KBM-7 (cell line): ENCODE measurements around the gene PARP4.
A peak's percentile ranks its signal among the peaks of the same experiment; 100 is the strongest.
"Not testable (repeated sequence)": the region's sequence is repeated elsewhere in the genome, so short reads cannot be mapped to it uniquely, and the experiment has no call there.

Experiments used
- DNase-seq: peaks from one replicate; pipeline ENCODE4 v3.0.0-alpha.2; 2015
- in situ Hi-C: fragments of 300-500 bp; cut with MboI; formaldehyde crosslinking; loops from 2 replicates; pipeline ENCODE4 v1.14.3; 2020; ENCODE audit warnings: low sequenced_read_pairs, low pct_unique_long_range_greater_than_20kb, mixed read lengths

The PARP4 gene

DNA sequence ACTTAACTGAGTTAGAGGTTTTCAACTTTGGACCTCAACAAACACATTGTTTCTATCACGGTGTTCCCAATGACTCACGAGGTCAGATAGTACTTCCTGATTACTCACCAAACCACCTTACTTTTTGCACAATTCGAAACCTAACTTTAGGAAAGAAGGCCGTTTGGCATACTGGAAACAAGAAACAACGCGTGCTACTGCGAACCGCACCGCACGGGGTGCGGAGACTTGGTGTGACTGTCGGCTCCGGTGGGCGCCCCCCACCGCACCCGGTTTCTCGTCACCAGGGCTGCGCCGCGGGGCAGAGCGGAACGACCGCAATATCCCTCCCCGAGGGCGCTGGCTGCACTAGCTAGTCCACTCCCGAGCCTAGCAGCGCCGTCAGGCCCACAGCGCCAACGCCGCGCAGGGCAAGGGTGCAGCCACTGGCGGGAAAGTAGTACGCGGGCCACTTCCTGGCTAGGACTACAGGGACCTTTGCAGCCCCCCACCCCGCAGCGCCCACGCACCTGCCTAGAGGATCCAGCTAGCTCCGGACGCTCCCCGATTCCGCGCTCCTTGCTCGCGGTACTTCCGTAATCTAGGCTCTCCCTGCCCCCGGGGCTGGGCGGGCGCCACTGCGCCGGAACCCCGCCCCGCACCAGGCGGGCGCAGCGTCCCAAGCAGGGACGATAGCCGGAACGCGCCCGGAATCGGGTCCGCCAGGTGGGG lies at the start of gene PARP4:
Gene PARP4, minus strand, starts transcription at position 582 of the 711 bp plus-strand sequence. CDS start 9,002 bp downstream, outside the sequence.
- in situ Hi-C loops: no loop called here
- peak; percentile 89 for DNase-seq

DNA sequence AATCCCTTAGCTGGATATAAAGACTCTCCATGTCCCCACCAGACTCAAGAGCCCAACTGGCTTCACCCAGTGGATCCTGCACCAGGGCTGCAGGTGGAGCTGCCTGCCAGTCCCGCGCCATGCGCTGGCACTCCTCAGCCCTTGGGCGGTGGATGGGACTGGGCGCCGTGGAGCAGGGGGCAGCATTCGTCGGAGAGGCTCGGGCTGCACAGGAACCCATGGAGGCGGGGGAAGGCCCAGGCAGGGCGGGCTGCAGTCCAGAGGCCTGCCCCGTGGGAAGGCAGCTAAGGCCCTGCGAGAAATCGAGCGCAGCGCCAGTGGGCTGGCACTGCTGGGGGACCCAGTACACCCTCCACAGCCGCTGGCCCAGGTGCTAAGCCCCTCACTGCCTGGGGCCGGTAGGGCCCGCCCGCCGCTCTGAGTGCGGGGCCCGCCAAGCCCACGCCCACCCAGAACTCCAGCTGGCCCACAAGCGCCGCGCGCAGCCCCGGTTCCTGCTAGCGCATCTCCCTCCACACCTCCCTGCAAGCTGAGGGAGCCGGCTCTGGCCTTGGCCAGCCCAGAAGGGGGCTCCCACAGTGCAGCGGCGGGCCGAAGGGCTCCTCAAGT lies 48.1 kb upstream of the PARP4 start:
- DNase-seq, in situ Hi-C loops: not testable (repeated sequence)

DNA sequence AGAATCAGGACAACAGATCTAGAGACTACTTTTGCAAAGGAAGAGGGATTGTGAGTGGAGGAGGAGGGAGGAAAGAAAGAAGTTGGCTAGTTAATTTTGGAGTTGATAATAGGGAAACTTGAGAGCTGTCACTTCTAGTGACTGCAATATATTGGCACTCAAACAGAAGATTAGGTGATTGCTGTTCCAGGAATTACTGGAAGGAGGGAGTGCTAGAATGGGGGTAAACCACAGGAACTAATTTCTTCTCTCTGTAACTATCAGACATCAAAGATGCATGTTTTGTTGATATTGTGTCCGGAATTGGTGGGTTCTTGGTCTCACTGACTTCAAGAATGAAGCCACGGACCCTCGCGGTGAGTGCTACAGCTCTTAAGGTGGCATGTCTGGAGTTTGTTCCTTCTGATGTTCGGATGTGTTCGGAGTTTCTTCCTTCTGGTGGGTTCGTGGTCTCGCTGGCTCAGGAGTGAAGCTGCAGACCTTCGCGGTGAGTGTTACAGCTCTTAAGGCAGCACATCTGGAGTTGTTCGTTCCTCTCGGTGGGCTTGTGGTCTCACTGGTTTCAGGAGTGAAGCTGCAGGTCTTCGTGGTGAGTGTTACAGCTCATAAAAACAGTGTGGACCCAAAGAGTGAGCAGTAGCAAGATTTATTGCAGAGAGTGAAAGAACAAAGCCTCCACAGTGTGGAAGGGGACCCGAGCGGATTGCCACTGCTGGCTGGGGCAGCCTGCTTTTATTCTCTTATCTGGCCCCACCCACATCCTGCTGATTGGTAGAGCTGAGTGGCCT lies 47.0 kb upstream of the PARP4 start:
- peak; percentile 41 for DNase-seq
- in situ Hi-C loops: not testable (repeated sequence)

DNA sequence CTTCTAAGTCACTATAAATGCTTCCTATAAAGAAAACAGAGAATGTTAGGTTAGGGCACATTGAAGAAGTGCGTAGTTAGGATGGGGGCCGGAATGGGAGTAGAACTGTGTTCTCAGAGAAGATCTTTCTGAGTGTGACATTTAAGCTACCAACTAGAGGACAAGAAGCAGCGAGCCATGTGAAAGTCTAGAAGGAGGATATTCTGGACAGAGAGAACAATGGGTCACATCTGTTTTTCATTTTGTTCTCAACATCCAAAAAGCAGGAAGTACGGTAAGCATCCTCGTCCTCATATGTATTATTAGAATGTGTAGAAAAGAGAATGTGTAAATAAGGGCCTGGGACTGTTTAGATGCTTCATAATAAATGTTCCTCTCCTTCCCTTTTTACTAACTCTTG lies 44.5 kb upstream of the PARP4 start:
- in situ Hi-C loops: no loop called here

DNA sequence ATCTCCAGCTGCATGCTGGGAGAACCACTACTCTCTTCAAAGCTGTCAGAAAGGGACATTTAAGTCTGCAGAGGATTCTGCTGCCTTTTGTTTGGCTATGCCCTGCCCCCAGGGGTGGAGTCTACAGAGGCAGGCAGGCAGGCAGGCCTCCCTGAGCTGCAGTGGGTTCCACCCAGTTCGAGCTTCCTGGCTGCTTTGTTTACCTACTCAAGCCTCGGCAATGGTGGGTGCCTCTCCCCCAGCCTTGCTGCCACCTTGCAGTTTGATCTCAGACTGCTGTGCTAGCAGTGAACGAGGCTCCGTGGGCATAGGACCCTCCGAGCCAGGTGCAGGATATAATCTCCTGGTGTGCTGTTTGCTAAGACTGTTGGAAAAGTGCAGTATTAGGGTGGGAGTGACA lies 41.3 kb upstream of the PARP4 start:
- in situ Hi-C loops, DNase-seq: not testable (repeated sequence)

More for the DNA sequence above, 44.5 kb upstream of the PARP4 start:
- no peak for DNase-seq

DNA sequence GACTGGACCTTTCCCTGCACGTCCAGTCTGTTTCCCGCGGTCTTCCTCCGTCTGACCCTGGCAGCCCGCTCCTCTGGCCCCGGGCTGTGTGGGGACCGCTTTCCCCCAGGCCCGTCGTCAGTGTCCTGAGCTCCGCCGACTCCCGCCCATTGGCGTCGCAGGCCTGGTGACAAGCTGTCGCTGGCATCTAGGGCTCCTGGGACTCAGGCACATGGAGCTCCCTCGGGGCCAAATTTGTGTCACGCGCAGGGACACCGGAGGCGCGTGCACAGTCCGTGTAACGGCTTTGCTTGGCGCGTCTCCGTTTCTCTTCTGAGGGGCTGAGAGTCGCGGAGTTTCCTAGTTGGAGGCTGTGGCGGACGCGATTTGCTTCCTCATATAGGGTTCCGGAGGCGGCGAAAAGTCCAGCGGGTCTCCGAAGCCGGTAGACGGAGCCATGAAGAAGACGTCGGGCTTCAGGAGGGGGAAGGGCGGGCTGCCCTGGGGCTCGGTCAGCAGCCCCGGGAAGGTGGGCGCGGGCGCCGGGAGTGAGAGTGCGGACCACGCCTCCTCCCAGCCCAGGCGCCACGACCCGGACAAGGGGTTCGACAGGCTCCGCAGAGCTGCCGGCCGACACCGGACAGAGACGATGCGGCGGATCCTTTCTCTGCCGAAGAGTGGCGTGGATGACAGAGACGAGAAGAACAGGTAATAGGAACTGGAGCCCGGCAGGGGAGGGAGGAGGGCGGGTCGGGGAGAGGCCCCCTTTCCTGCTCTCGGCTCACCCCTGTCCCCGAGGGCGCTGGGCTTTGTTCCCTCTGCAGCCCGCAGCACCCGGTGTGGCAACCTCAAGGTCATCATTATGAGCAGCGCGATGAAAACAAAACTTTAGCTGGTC lies 29.1 kb upstream of the PARP4 start:
- in situ Hi-C loops: not testable (repeated sequence)
- peak; percentile 16 for DNase-seq

DNA sequence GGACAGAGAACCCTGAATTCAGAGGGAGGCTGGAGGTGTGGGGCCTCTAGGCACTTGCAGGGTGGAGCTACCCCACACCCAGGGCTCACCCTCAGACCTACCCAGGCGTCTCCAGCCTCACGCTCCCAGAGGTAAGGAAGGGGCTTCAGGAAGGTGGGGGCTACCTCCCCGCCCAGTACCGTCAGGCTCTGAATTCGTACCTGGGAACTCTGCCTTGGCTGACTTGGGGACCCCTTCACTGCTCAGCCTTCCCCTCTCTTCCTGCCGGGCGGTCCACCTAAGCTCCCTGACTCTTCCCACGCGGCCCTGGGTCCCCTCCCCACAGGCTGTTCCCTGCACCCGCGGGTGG lies 28.5 kb upstream of the PARP4 start:
- in situ Hi-C loops: no loop called here
- DNase-seq: no peak

DNA sequence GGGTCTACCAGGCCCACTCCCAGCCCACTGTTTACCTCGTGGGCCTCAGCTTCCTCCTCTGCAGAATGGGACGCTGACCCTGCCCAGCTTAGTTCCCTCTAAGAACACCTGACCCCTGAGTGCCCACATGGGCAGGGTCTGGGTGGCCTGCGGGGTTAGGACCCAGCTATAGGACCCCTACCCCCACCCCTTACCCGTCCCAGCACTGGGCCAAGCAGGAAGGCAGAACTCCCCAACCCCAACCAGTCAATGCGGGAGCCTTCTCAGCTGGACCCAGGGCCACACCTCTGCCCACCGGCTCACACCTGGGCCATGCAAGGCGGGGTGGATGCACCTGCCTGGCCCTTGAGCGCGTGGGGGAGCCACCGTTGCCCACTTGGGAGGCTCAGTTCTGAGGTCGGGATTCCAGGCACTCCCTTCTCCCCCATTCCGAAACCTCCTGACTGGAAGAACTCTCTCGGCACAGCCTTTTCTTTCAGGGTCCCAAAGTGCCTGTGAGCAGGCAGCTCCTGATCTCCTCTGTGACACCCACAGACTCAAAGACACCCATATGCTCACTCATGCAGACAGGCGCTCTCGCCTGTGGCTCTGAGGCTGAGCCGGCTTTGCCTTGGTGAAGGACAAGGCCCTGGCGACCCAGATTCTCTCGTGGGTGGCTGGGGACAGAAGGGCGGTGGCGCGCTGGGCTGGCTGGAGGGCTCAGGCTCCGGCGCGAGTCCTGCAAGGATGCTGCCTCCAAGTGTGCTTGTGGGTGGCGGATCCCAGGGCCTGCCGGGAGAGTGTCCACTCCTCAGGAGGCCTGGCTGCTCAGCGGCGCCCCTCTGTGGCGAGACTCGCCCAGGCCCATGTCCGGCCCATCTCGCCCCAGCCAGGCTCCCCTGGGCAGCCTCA lies 27.9 kb upstream of the PARP4 start:
- DNase-seq: no peak
- in situ Hi-C loops: no loop called here

DNA sequence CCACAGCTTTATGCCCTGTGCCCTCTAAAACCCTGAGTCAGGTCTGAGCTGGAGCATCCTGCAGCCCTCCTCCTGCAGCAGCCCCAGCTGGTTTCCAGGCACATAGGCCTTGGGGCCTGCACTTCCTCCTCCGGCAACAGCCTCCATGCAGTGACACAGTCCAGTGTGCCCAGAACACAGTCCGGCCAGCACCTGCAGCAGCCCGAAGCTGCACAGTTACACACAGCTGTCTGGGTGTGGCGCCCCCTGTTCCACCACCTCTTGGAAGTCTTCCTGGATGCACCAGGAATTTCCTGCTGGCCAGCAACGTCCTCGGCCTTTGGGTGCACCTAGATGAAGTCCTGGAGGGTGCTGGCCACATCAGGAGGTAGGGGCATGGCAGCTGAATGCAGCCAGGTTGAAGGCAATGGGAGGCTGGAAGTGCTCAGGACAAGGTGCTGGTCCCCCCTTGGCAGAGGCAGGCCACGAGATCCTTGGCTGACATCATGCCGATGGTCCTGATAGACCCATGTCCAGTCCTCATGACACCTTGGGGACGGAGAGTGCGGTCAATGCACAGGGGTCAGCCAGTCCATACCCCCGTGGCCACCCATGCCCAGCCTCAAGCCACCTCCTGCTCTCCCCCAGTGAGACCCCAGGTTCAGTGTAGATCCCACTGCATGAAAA lies 27.1 kb upstream of the PARP4 start:
- in situ Hi-C loops: no loop called here
- no peak for DNase-seq

DNA sequence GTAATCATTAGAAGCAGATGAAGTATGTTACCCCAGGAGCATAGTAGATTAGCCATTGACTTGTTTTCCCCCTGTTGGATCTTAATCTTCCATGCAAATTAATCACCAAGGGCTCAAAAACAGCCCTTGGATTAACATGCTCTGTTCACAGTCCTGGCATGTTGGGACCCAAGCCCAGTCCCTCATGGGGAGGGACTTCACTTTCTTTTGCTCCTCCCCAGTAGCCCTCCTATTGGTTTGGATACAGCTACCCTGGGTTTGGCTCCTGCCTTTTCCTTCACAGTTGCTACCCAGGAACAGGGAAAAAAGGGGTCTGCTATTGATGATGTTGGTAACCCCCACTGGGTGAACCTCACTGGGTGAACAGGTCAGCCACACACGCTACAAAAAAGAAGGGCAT lies 16.9 kb upstream of the PARP4 start:
- in situ Hi-C loops: no loop called here
- no peak for DNase-seq

DNA sequence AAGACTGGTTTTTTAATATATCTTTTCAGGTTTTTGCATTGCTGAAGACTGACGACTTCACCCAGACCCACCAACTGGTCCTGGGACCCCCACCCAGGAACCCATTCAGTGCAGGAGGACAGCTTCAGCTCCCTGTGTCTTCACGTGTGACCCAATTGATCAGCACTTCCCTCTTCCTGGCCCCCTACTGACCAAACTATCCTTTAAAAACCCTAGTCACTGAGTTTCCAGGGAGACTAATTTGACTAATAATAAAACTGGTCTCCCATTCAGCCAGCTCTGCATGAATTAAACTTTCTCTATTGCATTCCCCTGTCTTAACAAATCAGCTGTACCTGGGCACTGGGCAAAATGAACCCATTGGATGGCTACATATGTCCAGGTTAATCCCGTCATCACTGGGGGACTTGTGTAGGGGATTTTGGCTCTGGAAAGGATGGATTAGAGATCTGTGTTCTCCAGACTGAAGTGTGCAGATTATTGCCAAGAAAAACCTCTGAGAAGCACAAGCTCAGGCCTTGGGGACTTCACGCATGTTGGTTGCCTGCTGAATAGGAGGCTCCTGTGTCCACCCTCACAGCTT lies 16.3 kb upstream of the PARP4 start:
- in situ Hi-C loops: no loop called here
- DNase-seq: no peak

DNA sequence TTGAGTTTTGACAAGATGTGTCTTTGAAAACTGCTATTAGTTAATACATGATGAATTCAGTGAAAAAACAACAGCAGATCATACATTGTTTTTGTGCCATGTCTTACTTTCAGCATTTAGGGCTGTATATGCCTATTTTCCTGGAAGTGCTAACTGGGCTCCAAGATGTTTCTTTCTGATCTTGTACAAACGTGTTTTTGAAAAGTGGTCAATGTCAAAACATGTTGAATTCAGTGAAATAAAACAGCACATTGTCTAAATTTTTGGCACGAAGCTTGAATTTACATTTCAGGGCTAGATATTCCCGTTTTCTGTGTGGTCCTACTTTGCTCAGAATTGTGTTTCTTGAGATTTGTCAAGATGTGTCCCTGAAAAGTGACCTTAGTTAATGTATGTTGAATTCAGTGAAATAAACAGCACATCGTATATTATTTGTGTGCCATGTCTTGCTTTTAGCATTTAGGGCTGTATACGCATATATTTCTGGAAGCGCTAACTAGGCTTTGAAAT lies 14.7 kb upstream of the PARP4 start:
- DNase-seq: no peak
- in situ Hi-C loops: no loop called here

DNA sequence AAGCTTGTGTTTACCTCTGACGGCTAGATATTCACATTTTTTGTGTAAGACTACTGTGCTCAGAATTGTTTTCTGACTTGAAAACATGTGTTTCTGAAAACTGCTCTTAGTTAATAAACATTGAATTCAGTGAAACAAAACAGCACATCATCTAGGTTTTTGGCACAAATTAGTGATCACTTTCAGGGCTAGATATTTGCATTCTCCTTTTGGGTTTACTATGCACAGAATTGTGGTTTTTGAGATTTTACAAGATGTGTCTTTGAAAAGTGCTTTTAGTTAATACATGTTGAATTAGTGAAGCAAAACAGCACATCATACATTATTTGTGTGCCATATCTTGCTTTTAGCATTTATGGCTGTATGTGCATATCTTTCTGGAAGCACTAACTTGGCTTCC lies 8.2 kb upstream of the PARP4 start:
- DNase-seq: no peak
- in situ Hi-C loops: no loop called here

DNA sequence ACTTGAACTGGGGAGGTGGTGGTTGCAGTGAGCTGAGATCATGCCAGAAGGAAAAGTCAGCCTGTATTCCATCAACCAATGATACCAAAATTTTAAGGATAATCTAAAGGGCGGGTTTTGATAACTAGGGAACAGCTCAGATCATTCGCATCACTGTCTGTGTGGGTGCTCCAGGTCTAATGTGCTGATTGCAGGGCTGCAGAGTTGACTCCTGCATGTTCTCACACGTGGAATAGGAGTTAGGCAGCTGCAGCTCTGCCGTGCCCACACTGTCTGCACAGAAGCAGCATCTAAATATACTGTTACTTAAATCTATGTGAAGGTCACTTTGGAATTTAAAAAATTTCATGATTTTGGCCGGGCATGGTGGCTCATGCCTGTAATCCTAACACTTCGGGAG lies 4.3 kb upstream of the PARP4 start:
- DNase-seq: no peak
- in situ Hi-C loops: no loop called here

DNA sequence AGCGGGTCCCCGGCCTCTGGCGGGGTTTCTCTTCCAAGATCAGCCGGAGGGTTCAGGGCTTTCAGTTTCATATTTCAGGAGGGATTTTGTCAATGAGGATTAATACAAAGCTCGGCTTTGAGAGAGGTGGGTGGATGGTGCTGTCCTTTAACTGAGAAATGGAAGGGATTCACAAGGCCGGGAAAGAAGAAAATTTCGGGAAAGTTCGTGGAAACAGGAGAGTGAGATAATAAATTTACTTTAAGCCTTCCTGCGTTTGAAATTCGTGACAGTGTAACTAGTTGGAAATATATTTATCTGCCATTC lies 283 bp upstream of the PARP4 start:
- no peak for DNase-seq
- in situ Hi-C loops: no loop called here

DNA sequence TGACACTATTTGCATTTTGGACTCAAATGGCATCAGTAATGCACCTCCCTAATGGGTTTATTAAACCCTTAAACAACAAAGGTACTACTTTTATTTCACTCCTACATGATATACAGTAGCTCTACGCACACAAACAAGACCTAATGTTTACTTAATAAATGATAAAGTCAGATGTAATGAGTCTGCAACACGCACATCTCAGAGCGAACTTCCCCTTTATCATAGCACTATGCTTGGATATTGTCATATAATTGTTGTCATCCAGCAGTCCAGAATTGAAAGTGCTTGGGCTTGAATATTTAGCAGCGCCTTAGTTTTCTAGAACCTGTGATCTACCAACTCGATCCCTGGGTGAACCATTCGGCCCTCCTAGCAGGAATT lies 772 bp downstream of the PARP4 start:
- in situ Hi-C loops: no loop called here
- peak; percentile 81 for DNase-seq

DNA sequence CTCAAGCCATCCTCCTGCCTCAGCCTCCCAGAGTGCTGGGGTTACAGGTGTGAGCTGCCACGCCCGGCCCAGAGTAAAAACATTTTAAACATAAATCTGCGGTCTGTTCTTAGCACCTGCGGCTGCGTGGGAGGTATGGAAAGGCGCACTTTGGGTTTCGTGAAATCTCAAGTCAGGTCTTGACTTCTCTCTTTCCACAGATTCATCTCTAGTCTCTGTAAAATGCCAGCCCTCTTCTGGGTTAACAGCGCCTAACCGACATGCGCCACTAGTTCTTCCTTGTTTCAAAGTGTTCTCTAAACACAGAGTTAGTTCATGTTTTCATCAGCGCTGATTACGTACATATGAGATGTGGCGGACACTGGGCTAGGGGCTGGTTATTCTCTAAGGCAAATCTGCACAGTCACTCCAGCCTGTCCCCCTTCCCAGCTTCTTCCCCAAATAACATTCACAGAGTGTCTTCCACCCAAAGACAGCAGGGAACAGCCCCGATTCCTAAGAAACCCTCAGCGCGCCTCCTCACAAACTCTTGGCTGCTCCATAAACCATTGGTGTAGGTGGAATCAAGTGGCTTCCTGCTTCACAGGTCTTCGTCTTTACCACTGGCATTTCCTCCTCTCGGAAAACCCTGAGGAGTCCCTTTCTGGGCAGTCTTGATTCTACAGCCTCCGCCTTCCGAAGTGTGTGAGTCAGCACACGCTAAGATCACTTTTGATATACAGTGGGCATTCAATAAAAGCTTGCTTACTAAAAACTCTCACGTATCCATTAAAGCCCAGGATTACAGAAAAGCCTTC lies 1.4 kb downstream of the PARP4 start:
- in situ Hi-C loops: no loop called here
- peak; percentile 77 for DNase-seq
